Common myeloid progenitor, CD34-positive (primary cell): Measurements from ENCODE around the gene DUSP6.
A peak's percentile ranks its signal among the peaks of the same experiment; 100 is the strongest.

ENCODE experiments used
- CTCF ChIA-PET: fragments of 350-600 bp; sonication (Branson Sonifier 250); formaldehyde crosslinking; loops from one replicate; lab custom pipeline; 2021; ENCODE audit warnings: antibody characterized with exemption; lab: Charles Lee
- POLR2A ChIA-PET: fragments of 350-600 bp; sonication (Branson Sonifier 250); formaldehyde crosslinking; loops from one replicate; lab custom pipeline; 2021; ENCODE audit warnings: antibody characterized with exemption; lab: Charles Lee
- DNase-seq, 3 donors: peaks; one replicate each; pipeline versions ENCODE4 v3.0.0 to v3.0.0-alpha.2; 2013
- H3K27ac ChIP-seq, 2 experiments: 1 replicate in 1 of 2; 2 replicates in 1 of 2; pipeline ENCODE4 v1.7.0; 2013; ENCODE audit warnings: inconsistent platforms in 2 of 2, low read length in 2 of 2, mild to moderate bottlenecking in 2 of 2, low read depth in 1 of 2, moderate library complexity in 1 of 2; ENCODE audit not compliant: severe bottlenecking in 2 of 2, insufficient read depth in 1 of 2, poor library complexity in 1 of 2
- H3K27me3 ChIP-seq, 5 experiments: replicated peaks in 2 of 5; 1 replicate in 3 of 5; 2 replicates in 2 of 5; pipeline versions ENCODE4 v1.6.1 to v1.7.0; 2013; ENCODE audit warnings: low read length in 4 of 5, mild to moderate bottlenecking in 2 of 5, moderate library complexity in 2 of 5, inconsistent platforms in 1 of 5; ENCODE audit not compliant: insufficient read depth in 5 of 5, control insufficient read depth in 4 of 5
- H3K36me3 ChIP-seq, 4 experiments: 1 replicate in 2 of 4; 2 replicates in 2 of 4; pipeline versions ENCODE4 v1.6.1 to v1.7.0; 2013; ENCODE audit warnings: low read length in 3 of 4, control low read depth in 1 of 4, mild to moderate bottlenecking in 1 of 4; ENCODE audit not compliant: control insufficient read depth in 4 of 4, insufficient read depth in 4 of 4
- H3K4me1 ChIP-seq, 4 experiments: 1 replicate in 3 of 4; 2 replicates in 1 of 4; pipeline versions ENCODE4 v1.6.1 to v1.7.1; 2013; ENCODE audit warnings: low read length in 3 of 4, mild to moderate bottlenecking in 3 of 4, control low read depth in 1 of 4, inconsistent platforms in 1 of 4, moderate library complexity in 1 of 4; ENCODE audit not compliant: control insufficient read depth in 4 of 4, insufficient read depth in 4 of 4; ENCODE audit errors: control extremely low read depth in 1 of 4
- H3K4me3 ChIP-seq, 7 experiments: 1 replicate in 4 of 7; 2 replicates in 3 of 7; pipeline versions ENCODE4 v1.5.1 to v1.7.0; 2013; ENCODE audit warnings: mild to moderate bottlenecking in 7 of 7, low read length in 6 of 7, moderate library complexity in 6 of 7, inconsistent platforms in 2 of 7, low read depth in 2 of 7, control low read depth in 1 of 7; ENCODE audit not compliant: insufficient read depth in 4 of 7, control insufficient read depth in 1 of 7; ENCODE audit errors: extremely low read depth in 1 of 7
- H3K9me3 ChIP-seq, 5 experiments: 1 replicate in 4 of 5; 2 replicates in 1 of 5; pipeline versions ENCODE4 v1.6.1 to v1.7.1; 2013; ENCODE audit warnings: low read length in 4 of 5, mild to moderate bottlenecking in 2 of 5, inconsistent platforms in 1 of 5, low read depth in 1 of 5, moderate library complexity in 1 of 5; ENCODE audit not compliant: control insufficient read depth in 4 of 5, insufficient read depth in 2 of 5; ENCODE audit errors: control extremely low read depth in 1 of 5
- WGBS: methylation state at CpG from one replicate; pipeline ENCODE4 v1.1.5; 2013; ENCODE audit not compliant: insufficient coverage; 5-methylcytosine and 5-hydroxymethylcytosine counted together

The DUSP6 gene

GRCh38 chr12:89383235-89384049 is 31.1 kb upstream of the DUSP6 start:
- H3K4me3 ChIP-seq = no peak overlapping the region
- H3K4me1 ChIP-seq = peaks cover 0 to 29% (median 13%) of the 10 kb centered on the region in 4 experiments
- CTCF ChIA-PET = interaction anchor here (0.9 kb wide), 1 partner anchor 324 kb away, joined by 3 read pairs; no protein-coding TSS in a partner anchor
- no peaks in the 10 kb centered on the region for H3K36me3 ChIP-seq
- peak in 2 of 3 donors; percentile 11 to 21 for DNase-seq
- POLR2A ChIA-PET = interaction anchor here (0.7 kb wide), 1 partner anchor 136 kb away, joined by 3 read pairs; no protein-coding TSS in a partner anchor
- H3K27ac ChIP-seq = no peak overlapping the region
- no peaks in the 10 kb centered on the region for H3K27me3 ChIP-seq
- 48% methylated on average over 3 of the region's 6 CpGs for WGBS
- H3K9me3 ChIP-seq = no peaks in the 10 kb centered on the region

- DNase-seq = peak in 1 of 3 donors; percentile 13
- H3K4me3 ChIP-seq = no peak overlapping the region
- H3K4me1 ChIP-seq = peaks cover 0 to 29% (median 13%) of the 10 kb centered on the region in 4 experiments
- ChIA-PET POLR2A (no interaction called here), CTCF (interaction anchor here (0.6 to 0.9 kb wide), 2 partner anchors 80 to 323 kb away, joined by 3 read pairs; no protein-coding TSS in a partner anchor)
- no peaks in the 10 kb centered on the region for H3K27me3 ChIP-seq
- H3K36me3 ChIP-seq = no peaks in the 10 kb centered on the region
- no peak overlapping the region for H3K27ac ChIP-seq
- 60% methylated on average over 1 of the region's 5 CpGs for WGBS
- no peaks in the 10 kb centered on the region for H3K9me3 ChIP-seq
Measured at GRCh38 chr12:89382328-89382727, 30.0 kb upstream of the DUSP6 start.

- no peak for DNase-seq
- no peaks in the 10 kb centered on the region for H3K9me3 ChIP-seq
- CTCF ChIA-PET = interaction anchor here (1.2 to 1.4 kb wide), 2 partner anchors 22 to 25 kb away, joined by 3 to 4 read pairs; no protein-coding TSS in a partner anchor
- H3K36me3 ChIP-seq = no peaks in the 10 kb centered on the region
- H3K4me3 ChIP-seq = no peak overlapping the region
- peaks cover 0 to 27% (median 13%) of the 10 kb centered on the region in 4 experiments for H3K4me1 ChIP-seq
- H3K27me3 ChIP-seq = no peaks in the 10 kb centered on the region
- no peak overlapping the region for H3K27ac ChIP-seq
- 100% methylated on average over 2 of the region's 5 CpGs for WGBS
- POLR2A ChIA-PET = no interaction called here
Measured at GRCh38 chr12:89379839-89380467, 27.7 kb upstream of the DUSP6 start.

- H3K36me3 ChIP-seq = no peaks in the 10 kb centered on the region
- H3K9me3 ChIP-seq = no peaks in the 10 kb centered on the region
- 62% methylated on average over 3 of the region's 6 CpGs for WGBS
- no peak for DNase-seq
- H3K4me3 ChIP-seq = no peak overlapping the region
- H3K27me3 ChIP-seq = no peaks in the 10 kb centered on the region
- ChIA-PET CTCF (interaction anchor here (0.8 to 1.2 kb wide), 2 partner anchors 25 to 83 kb away, joined by 3 to 4 read pairs; no protein-coding TSS in a partner anchor), POLR2A (no interaction called here)
- peaks cover 0 to 21% (median 10%) of the 10 kb centered on the region in 4 experiments for H3K4me1 ChIP-seq
- no peak overlapping the region for H3K27ac ChIP-seq
Measured at GRCh38 chr12:89379148-89379838, 27.0 kb upstream of the DUSP6 start.

GRCh38 chr12:89376844-89377243 is 24.5 kb upstream of the DUSP6 start:
- no peak overlapping the region for H3K27ac ChIP-seq
- POLR2A ChIA-PET = no interaction called here
- H3K4me1 ChIP-seq = peaks cover 0 to 7% (median 4%) of the 10 kb centered on the region in 4 experiments
- no peaks in the 10 kb centered on the region for H3K9me3 ChIP-seq
- no peaks in the 10 kb centered on the region for H3K36me3 ChIP-seq
- WGBS = 100% methylated on average over 1 of the region's 2 CpGs
- no peaks in the 10 kb centered on the region for H3K27me3 ChIP-seq
- CTCF ChIA-PET = no interaction called here
- no peak for DNase-seq
- H3K4me3 ChIP-seq = no peak overlapping the region

- ChIA-PET CTCF (no interaction called here), POLR2A (no interaction called here)
- no peaks in the 10 kb centered on the region for H3K27me3 ChIP-seq
- WGBS = 100% methylated on average over 1 of the region's 1 CpG
- no peak overlapping the region for H3K4me3 ChIP-seq
- H3K36me3 ChIP-seq = no peaks in the 10 kb centered on the region
- H3K9me3 ChIP-seq = no peaks in the 10 kb centered on the region
- DNase-seq = no peak
- no peak overlapping the region for H3K27ac ChIP-seq
- H3K4me1 ChIP-seq = peaks cover 0 to 9% (median 5%) of the 10 kb centered on the region in 4 experiments
Measured at GRCh38 chr12:89376202-89376529, 23.9 kb upstream of the DUSP6 start.
